Measurements from ENCODE around the gene RMI1.

DNA sequence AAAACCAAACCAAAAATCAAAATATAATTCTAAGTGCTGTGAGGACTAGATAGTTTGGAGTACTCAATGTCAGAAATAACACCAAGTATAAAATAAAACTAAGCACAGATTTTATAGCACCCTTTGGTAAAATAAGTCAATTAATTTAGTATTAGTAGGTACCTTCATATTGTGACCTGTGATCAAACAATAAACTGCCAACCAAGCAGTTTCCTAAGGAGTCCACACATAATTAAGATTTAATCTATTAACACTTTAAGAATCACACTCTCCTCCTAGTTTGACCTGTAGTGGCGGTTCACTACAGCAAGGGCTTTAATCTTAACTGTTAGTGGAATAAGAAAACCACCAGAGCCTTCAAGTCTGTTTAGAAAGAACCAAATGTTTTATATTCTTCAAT, 3.4 kb upstream of the RMI1 start:
- TF ChIP-seq, protein P1, sequence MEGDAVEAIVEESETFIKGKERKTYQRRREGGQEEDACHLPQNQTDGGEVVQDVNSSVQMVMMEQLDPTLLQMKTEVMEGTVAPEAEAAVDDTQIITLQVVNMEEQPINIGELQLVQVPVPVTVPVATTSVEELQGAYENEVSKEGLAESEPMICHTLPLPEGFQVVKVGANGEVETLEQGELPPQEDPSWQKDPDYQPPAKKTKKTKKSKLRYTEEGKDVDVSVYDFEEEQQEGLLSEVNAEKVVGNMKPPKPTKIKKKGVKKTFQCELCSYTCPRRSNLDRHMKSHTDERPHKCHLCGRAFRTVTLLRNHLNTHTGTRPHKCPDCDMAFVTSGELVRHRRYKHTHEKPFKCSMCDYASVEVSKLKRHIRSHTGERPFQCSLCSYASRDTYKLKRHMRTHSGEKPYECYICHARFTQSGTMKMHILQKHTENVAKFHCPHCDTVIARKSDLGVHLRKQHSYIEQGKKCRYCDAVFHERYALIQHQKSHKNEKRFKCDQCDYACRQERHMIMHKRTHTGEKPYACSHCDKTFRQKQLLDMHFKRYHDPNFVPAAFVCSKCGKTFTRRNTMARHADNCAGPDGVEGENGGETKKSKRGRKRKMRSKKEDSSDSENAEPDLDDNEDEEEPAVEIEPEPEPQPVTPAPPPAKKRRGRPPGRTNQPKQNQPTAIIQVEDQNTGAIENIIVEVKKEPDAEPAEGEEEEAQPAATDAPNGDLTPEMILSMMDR (IDR thresholded peaks at IDR 0.05), result no peak
- no peak for TF ChIP-seq EP300 (IDR thresholded peaks at IDR 0.05)
- no peak for TF ChIP-seq POLR2A (IDR thresholded peaks at IDR 0.05; ENCODE audit: low read depth)
